ENCODE results near the gene NTF3.

NTF3 gene

DNA sequence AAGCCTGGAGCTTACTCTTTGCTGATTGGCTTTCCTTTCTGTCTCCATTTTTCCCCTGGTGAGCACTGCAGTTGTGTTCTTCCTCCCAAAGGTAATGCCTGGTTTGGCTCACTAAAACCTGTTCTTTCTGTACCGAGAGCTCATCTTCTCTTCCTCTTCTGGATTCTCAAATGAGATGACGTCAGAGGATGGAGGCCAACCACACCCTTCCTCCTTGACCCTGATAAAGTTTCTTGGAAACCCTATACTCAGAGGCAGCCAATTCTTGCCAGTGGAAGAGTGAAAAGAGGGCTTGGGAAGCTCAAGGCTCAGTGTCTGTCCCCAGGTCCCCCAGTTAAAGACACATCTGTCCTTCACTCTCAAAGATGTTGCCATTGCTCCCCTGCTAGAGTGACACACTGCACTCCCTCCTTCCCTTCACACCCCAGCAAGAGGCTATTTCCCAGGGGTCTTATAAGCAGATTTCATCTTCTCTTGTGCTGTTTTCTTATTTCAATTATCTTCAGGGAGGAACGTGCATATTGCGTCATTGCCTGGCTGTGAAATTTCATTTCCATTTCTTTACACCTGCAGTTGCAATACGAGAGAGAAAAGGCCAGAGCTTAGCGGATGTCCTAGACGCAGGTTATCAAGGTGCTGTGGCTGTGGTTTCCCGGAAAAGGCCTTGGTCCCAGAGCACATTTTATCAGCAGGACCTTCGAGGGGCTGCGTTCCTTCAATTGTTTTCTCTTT lies 27.3 kb downstream of the NTF3 start:
- no peak for DNase-seq

GRCh38 chr12:5460817-5461216 lies 28.9 kb downstream of the NTF3 start:
- no peak for DNase-seq

DNA sequence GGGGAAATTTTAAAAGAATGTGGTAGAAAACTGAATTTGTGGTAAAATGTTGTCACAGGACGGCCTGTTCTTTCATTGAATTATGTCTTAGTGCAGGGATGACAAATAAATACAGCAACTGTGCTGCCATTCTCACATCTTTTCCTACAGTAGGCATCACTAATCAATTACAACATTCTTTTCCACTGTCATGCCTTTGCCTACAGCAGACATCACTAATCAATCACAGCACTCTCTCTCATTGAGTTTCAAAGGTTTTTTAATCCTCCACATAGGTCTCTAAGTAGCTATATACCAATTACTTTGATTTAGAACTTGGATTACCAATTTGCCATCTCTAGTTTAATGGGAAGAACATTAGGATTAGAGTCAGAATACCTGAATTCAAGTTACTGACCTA lies 30.1 kb downstream of the NTF3 start:
- DNase-seq = no peak

DNA sequence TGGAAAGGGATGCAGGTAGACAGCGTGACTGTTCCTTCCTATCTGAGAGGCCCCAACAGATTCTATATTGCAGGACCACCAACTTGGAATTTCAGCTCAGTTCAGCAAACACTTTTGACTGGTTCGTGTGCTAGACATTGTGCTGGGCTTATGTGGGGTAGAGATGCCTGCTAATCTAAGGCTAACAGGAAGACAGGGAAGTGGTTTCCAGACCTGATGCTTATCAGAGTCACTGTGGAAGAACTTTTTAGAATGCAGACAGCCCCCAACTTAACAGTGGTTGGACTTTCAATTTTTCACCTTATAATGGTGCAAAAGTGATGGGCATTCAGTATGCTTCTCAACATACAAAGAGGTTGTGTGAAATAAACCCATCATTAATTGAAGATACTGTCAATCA lies 32.2 kb downstream of the NTF3 start:
- no peak for DNase-seq

DNA sequence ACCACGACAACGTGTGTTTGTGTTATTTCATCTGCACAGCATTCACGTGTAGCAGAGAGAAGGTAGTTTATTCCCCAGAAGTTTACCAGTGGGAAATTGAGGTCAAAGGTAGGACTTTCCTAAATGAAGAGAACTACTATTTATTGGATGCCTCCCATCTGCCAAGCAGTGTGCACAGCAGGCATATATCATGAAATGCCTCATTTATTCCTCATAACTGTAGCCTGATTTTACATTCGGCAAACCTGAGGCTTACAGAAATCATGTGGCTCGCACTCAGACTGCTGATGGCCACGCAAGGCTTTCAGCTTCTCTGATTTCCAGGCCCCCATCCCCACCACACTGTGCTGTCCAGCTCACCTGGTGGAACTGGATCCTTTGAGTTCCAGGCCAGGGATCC lies 33.5 kb downstream of the NTF3 start:
- DNase-seq = no peak

- DNase-seq = no peak
Measured at GRCh38 chr12:5466521-5466960, 34.6 kb downstream of the NTF3 start.

- DNase-seq = no peak
Measured at GRCh38 chr12:5467931-5468330, 36.0 kb downstream of the NTF3 start.

DNA sequence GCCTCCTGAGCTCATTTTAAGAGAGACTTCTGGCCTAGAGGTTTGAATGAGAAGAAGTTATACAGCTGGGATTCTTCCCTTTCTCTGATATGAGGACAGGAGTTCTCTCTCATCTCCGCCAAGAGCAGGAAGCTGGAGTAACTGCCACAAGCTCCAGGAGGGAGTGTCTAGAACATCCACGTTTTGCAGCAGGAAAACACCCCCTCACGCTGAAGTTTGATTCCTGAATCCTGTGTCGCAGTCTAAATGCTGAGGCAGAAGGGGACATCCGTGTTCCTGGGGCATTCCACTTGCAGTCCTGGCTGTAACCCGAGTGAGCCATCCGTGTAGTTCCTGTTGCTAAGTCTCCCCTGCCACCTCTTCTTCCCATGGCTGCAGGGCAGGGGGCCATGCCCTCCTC lies 38.3 kb downstream of the NTF3 start:
- no peak for DNase-seq

DNA sequence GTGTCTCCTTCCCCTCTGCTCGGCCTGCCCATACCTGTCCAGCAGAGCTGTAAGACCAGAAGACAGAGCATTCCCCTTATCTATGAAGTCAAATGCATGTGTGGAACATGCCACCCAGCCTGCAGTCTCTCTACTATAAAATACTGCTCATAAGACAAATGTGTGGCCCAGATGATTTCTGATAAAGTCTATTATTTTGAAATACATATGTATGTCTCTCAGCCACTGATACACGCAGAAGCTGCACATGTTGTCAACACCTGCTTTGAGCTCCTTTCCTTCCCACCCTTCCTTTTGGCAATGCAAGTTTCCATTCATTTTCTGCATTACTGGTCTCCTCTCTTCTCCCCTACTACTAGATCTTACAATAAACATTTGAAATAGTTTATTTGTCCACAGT lies 38.8 kb downstream of the NTF3 start:
- DNase-seq = no peak

GRCh38 chr12:5473076-5473782 lies 41.3 kb downstream of the NTF3 start:
- no peak for DNase-seq

GRCh38 chr12:5473783-5474116 lies 41.8 kb downstream of the NTF3 start:
- no peak for DNase-seq

GRCh38 chr12:5476356-5476755 lies 44.4 kb downstream of the NTF3 start:
- no peak for DNase-seq

GRCh38 chr12:5478081-5478706 lies 46.3 kb downstream of the NTF3 start:
- no peak for DNase-seq

DNA sequence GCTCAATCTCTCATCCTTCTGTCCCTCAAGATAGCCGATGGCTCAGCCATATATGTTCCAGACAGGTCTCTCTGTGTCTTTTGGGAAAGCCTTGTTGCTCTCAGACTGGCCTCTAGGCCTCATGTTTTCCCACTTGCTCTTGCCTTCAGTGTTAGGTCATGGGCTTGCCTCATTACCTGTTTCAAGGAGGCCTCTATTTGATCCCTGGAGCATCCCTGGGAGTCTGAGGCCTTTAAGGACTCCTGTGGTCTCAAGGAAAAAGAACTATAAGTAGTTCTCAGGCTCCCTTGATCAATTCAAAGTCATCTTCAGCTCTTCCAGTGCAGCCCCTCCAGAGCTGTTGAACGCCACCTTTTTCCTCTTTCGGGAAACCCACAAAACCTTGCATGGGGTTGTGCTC lies 47.9 kb downstream of the NTF3 start:
- no peak for DNase-seq

- DNase-seq = no peak
Measured at GRCh38 chr12:5480218-5480937, 48.5 kb downstream of the NTF3 start.

DNA sequence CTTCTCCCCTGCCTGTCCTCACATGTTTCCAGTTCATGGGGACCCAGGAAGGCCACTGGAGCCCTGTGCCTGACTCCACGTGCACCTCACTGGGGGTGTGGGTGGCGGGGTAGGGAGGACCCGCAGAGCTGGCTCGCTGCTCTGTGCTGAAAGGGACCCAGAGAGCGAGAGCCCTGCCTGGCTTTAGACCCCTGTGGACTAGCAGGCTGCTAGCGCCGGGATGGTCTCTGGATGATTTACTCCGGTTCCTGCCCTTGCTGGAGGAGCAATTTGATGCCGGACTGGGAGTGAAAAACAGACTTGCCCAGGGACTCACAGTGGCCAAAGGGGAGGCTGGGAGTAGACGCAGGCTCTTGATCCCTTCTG lies 49.0 kb downstream of the NTF3 start:
- no peak for DNase-seq

- DNase-seq = no peak
Measured at GRCh38 chr12:5481645-5482044, 49.7 kb downstream of the NTF3 start.

GRCh38 chr12:5484426-5484825 lies 52.5 kb downstream of the NTF3 start:
- no peak for DNase-seq

DNA sequence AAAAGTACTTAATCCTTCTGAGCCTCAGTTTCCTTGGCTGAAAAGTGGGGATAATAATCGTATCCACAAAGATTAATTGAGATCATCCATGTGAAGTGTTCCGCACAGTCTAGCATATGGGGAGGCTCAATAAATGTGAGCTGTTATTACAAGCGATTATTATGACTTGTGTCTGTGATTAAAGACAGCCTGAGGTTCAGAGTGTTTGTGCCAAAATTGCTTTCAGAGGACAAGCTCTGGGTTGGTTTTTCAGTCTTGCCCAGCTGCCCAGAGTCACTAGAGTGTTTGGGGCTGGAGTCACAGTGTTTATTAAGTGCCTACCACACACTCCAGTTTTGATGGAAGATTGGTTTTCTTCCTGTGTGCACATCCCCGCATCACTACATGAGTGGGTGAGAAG lies 53.5 kb downstream of the NTF3 start:
- DNase-seq = no peak

DNA sequence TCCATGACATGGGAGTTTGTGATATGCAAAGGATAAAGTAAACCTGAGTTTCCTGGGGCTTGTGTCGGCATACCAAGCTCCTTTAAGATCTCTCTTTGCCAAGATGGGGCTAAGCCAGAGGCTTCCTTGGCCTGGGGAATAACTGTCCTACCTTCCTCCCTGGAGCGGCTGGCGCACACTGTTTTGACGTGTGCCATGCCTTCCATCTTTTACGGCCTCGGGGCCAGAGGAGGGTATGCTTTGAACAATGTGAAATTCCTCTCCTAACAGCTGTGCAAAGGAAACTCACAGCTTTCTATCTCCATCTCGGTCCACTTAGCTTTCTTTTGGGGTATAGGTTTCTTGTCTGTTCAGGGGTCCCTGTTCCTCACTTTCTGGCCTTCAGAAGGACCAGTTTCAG lies 55.2 kb downstream of the NTF3 start:
- DNase-seq = no peak

GRCh38 chr12:5487948-5488625 lies 56.2 kb downstream of the NTF3 start:
- DNase-seq = no peak

- DNase-seq = no peak
Measured at GRCh38 chr12:5488626-5488955, 56.7 kb downstream of the NTF3 start.

DNA sequence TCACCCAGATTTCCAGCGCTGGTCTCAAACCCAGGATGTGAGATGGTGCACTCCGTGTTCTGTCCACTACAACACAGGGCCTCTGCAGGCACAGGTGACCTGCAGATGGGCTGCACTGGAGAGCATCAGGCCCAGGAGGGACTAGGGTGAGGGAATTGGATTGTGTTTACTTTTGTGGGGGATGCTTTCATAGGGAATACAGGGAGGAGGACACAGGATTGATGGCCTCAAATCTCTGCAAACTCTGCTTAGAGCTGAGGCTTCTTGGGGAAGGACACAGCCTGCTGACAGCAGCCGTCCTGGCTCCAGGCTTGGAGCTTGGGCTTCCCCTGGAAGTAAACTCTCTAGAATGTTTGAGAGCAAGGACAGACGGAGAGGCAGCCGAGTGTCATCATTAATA lies 57.1 kb downstream of the NTF3 start:
- DNase-seq = no peak

Measured in stimulated activated CD4-positive, alpha-beta T cell treated with anti-CD3 and anti-CD28 coated beads, Interleukin-4, amount 100 ng/mL, for 24 hours (primary cell).